ENCODE results near the gene JARID2.

DNA sequence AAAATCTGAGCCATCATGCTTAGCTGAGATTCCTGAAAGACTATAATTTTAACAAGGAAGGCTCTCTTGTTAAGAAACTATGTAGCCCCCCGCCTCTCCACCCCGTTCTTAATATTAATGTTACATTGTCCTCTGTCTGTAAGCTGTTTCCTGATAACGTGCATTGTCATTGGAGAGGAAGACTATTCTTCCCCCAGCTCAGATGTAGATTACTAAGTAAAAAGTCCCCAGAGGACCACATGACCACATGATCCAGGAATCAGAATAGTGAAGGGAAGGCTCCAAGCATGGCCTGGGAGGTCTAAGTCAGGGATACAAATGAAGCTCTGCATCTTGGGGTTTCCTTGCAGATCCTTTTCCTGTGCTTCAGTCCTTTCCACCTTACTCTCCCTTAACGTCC is 106.4 kb downstream of the JARID2 start:
- TF ChIP-seq, protein P1, sequence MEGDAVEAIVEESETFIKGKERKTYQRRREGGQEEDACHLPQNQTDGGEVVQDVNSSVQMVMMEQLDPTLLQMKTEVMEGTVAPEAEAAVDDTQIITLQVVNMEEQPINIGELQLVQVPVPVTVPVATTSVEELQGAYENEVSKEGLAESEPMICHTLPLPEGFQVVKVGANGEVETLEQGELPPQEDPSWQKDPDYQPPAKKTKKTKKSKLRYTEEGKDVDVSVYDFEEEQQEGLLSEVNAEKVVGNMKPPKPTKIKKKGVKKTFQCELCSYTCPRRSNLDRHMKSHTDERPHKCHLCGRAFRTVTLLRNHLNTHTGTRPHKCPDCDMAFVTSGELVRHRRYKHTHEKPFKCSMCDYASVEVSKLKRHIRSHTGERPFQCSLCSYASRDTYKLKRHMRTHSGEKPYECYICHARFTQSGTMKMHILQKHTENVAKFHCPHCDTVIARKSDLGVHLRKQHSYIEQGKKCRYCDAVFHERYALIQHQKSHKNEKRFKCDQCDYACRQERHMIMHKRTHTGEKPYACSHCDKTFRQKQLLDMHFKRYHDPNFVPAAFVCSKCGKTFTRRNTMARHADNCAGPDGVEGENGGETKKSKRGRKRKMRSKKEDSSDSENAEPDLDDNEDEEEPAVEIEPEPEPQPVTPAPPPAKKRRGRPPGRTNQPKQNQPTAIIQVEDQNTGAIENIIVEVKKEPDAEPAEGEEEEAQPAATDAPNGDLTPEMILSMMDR (IDR thresholded peaks at IDR 0.05 in 2 of 3, conservative IDR thresholded peaks at IDR 0.05 in 1 of 3; ENCODE audit: borderline replicate concordance in 1 of 3, insufficient read depth in 1 of 3, low read depth in 2 of 3, low read length in 2 of 3), result no peak
- TF ChIP-seq EZH2 (IDR thresholded peaks at IDR 0.05), result no peak
- no peak for TF ChIP-seq POLR2A (IDR thresholded peaks at IDR 0.05; ENCODE audit: borderline replicate concordance, extremely low read depth, insufficient read depth, insufficient read length)
- TF ChIP-seq SIN3A (IDR thresholded peaks at IDR 0.05; ENCODE audit: low read depth), result no peak
- no peak for TF ChIP-seq ZNF274 (IDR thresholded peaks at IDR 0.05; ENCODE audit: low read depth, low read length)
- no peak for TF ChIP-seq CEBPB (IDR thresholded peaks at IDR 0.05; ENCODE audit: low read depth)
- no peak for TF ChIP-seq YY1 (IDR thresholded peaks at IDR 0.05; ENCODE audit: extremely low read depth, insufficient replicate concordance, low read depth, low read length)
- no peak for TF ChIP-seq JUND (IDR thresholded peaks at IDR 0.05)
- TF ChIP-seq POLR2AphosphoS5 (IDR thresholded peaks at IDR 0.05; ENCODE audit: low read depth, low read length), result no peak
- no peak for TF ChIP-seq EGR1 (IDR thresholded peaks at IDR 0.05; ENCODE audit: low read depth)
- TF ChIP-seq CBX3 (IDR thresholded peaks at IDR 0.05; ENCODE audit: low read depth), result no peak
- no peak for TF ChIP-seq EZH2phosphoT487 (IDR thresholded peaks at IDR 0.05; ENCODE audit: borderline replicate concordance)
- no peak for TF ChIP-seq SP1 (IDR thresholded peaks at IDR 0.05; ENCODE audit: low read depth)
